Ovary (tissue), 9 donors: ENCODE measurements around the gene TMEM258. TPM values are rescaled to one million over a fixed set of nuclear protein-coding genes. Genes with fewer than 3 reads are reported as not detected.

Experiments
- DNase-seq, 5 donors: peaks; one replicate each; pipeline ENCODE4 v3.0.0-alpha.2; 2019 to 2020
- H3K27ac ChIP-seq, 2 donors: fragments of 200-600 bp; one replicate each; pipeline versions ENCODE4 v1.5.1 to v1.8.0; 2019 to 2022
- H3K27me3 ChIP-seq: fragments of 200-600 bp; one replicate; pipeline ENCODE4 v1.8.0; 2022
- H3K36me3 ChIP-seq: fragments of 200-600 bp; sonication (generic); one replicate; pipeline ENCODE4 v1.5.1; 2019
- H3K4me1 ChIP-seq: one replicate; pipeline ENCODE4 v1.8.1; 2013; ENCODE audit warnings: mild to moderate bottlenecking, moderate library complexity; ENCODE audit not compliant: insufficient read depth
- H3K4me3 ChIP-seq: fragments of 200-600 bp; sonication (generic); one replicate; pipeline ENCODE4 v1.5.1; 2017
- H3K9me3 ChIP-seq, 2 donors: fragments of 200-600 bp in 1 of 2; sonication (generic) in 1 of 2; one replicate each; pipeline versions ENCODE4 v1.5.1 to v1.8.1; 2013 to 2019; ENCODE audit warnings: mild to moderate bottlenecking in 1 of 2, moderate library complexity in 1 of 2
- EP300 ChIP-seq: sonication (generic); formaldehyde crosslinking; IDR thresholded peaks from one replicate; pipeline ENCODE4 v1.6.1; 2017; ENCODE audit warnings: antibody characterized with exemption
- POLR2A ChIP-seq: fragments of 450-650 bp; IDR thresholded peaks from one replicate; pipeline ENCODE4 v1.6.1; 2017; ENCODE audit warnings: antibody characterized with exemption, mild to moderate bottlenecking, moderate library complexity
- WGBS, 3 donors: extraction: QIAGEN DNeasy Blood & Tissue Kit in 1 of 3; methylation state at CpG; one replicate each; pipeline versions ENCODE4 v1.1.5 to v1.1.7; 2013 to 2017; 5-methylcytosine and 5-hydroxymethylcytosine counted together
- intact Hi-C, 4 donors: fragments of 100-400 bp; cut with DNase I; formaldehyde crosslinking; loops; one replicate each; pipeline versions ENCODE4 v1.11.0 to v1.15.1; 2022 to 2023
- polyA plus RNA-seq, 2 donors: library from polyadenylated mRNA; stranded (reverse); fragments of 200-250 nt in 1 of 2; fragments of 350-450 nt in 1 of 2; fragmentation: Illumina TruSeq in 1 of 2; extraction: RNeasy Lipid Tissue Mini Kit (QIAGEN cat#74804) in 1 of 2; gene quantifications; one replicate each; pipeline ENCODE4 v1.2.3, GENCODE V29; 2013 to 2014
- total RNA-seq, 7 donors: library from RNA; depleted of rRNA in 2 of 7; stranded (reverse); fragments of >200 nt in 2 of 7; fragmentation: NEBNext Ultra II Directional in 3 of 7; extraction: Animal tissue kit (Norgen Biotek cat#: 25700) in 3 of 7; gene quantifications; one replicate each; pipeline versions ENCODE4 v1.1.0 to v1.2.4, GENCODE V29; 2016 to 2023
- TF ChIP-seq, protein P1 (sequence below), 3 donors: fragments of 450-650 bp in 2 of 3; fragments of 200-600 bp in 1 of 3; IDR thresholded peaks; one replicate each; pipeline versions ENCODE4 v1.5.1 to v1.8.0; 2016 to 2022; ENCODE audit warnings: antibody characterized with exemption in 3 of 3, mild to moderate bottlenecking in 1 of 3
- donor health status: DM: no; HTN: no; CAD: no; lungs with moderate emphysema.
- donor health status: DM: no; HTN: no; CAD: no.
- donor health status: Bipolar disorder and iron deficiency.
- donor health status: DM: yes; HTN: yes; CAD: no.
- donor health status: DM: no; HTN: no; CAD: no.
- donor health status: DM: yes; HTN: yes; CAD: no.

Gene TMEM258
- total and polyA plus RNA-seq, 9 donors = 32.2 to 192 (median 119) TPM

- DNase-seq = no peak
- H3K27me3 ChIP-seq = no peaks in the 10 kb centered on the region
- 41 to 49% (median 48%) methylated on average over 13 of the region's 13 CpGs for WGBS, 3 donors
- TF ChIP-seq POLR2A = no peak
- TF ChIP-seq, protein P1, sequence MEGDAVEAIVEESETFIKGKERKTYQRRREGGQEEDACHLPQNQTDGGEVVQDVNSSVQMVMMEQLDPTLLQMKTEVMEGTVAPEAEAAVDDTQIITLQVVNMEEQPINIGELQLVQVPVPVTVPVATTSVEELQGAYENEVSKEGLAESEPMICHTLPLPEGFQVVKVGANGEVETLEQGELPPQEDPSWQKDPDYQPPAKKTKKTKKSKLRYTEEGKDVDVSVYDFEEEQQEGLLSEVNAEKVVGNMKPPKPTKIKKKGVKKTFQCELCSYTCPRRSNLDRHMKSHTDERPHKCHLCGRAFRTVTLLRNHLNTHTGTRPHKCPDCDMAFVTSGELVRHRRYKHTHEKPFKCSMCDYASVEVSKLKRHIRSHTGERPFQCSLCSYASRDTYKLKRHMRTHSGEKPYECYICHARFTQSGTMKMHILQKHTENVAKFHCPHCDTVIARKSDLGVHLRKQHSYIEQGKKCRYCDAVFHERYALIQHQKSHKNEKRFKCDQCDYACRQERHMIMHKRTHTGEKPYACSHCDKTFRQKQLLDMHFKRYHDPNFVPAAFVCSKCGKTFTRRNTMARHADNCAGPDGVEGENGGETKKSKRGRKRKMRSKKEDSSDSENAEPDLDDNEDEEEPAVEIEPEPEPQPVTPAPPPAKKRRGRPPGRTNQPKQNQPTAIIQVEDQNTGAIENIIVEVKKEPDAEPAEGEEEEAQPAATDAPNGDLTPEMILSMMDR (IDR thresholded peaks at IDR 0.05) = no peak
- no peak for TF ChIP-seq EP300
- no peak overlapping the region for H3K27ac ChIP-seq
- no peaks in the 10 kb centered on the region for H3K9me3 ChIP-seq
- no peaks in the 10 kb centered on the region for H3K4me1 ChIP-seq
- no peaks in the 10 kb centered on the region for H3K36me3 ChIP-seq
- H3K4me3 ChIP-seq = no peak overlapping the region
- intact Hi-C loops = no loop called here
Observed at GRCh38 chr11:61783717-61784505, 8.5 kb downstream of the TMEM258 start.

DNA sequence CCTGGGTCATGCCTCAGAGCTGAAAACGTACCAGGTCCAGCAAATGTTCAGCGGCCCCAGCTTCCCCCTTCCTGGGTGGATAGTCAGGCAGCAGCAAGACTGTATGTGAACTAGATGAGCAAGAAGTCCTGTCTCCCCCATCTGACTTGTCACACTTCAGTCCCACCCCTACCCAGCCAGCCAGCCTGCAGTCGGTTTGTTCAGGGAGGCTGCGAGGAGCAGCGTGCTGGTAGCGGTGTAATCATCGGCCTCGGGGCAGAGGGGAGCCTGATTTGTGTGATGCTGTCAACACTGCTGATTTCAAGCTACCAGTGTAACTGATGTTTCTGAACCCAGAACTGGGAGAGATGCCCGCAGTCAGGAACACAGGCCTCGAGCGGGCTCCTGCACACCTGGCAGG lies 9.6 kb downstream of the TMEM258 start:
- Histone ChIP-seq H3K36me3 (no peaks in the 10 kb centered on the region), H3K4me3 (no peak overlapping the region), H3K27ac (no peak overlapping the region), H3K9me3 (no peaks in the 10 kb centered on the region), H3K4me1 (peaks cover under 1% of the 10 kb centered on the region), H3K27me3 (no peaks in the 10 kb centered on the region)
- no peak for TF ChIP-seq EP300
- TF ChIP-seq, protein P1 (IDR thresholded peaks at IDR 0.05) = no peak
- TF ChIP-seq POLR2A = no peak
- no peak for DNase-seq
- intact Hi-C loops = no loop called here
- 74 to 85% (median 81%) methylated on average over 11 of the region's 11 CpGs for WGBS, 3 donors

- Histone ChIP-seq H3K9me3 (no peaks in the 10 kb centered on the region), H3K27ac (no peak overlapping the region), H3K27me3 (no peaks in the 10 kb centered on the region), H3K4me1 (peaks cover 3% of the 10 kb centered on the region), H3K4me3 (no peak overlapping the region), H3K36me3 (no peaks in the 10 kb centered on the region)
- intact Hi-C loops = no loop called here
- 85 to 94% (median 87%) methylated on average over 3 of the region's 3 CpGs for WGBS, 3 donors
- TF ChIP-seq, protein P1 (IDR thresholded peaks at IDR 0.05) = no peak
- TF ChIP-seq POLR2A = no peak
- TF ChIP-seq EP300 = no peak
- DNase-seq = no peak
Observed at GRCh38 chr11:61782299-61782698, 10.1 kb downstream of the TMEM258 start.

DNA sequence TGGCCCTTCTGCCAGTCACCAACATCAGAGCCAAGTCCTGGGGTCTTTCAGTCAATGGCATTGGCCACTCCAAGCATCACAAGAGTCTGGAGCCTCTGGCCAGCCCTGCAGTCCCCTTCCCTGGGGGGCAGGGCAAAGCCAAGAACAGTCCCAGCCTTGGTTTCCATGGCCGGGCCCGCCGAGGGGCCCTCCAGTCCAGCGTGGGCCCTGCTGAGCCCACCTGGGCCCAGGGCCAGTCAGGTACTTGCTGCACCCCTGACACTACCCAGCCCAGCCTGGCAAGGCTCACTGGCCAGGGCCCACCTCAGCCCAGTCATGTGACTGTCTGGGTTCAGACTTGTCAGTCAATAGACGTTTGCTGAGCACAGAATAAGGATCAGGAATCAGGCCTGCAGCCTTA lies 10.8 kb downstream of the TMEM258 start:
- H3K4me1 ChIP-seq = peaks cover 7% of the 10 kb centered on the region
- no peaks in the 10 kb centered on the region for H3K9me3 ChIP-seq
- no peak for DNase-seq
- H3K27ac ChIP-seq = no peak overlapping the region
- H3K36me3 ChIP-seq = no peaks in the 10 kb centered on the region
- 71 to 83% (median 77%) methylated on average over 5 of the region's 5 CpGs for WGBS, 3 donors
- intact Hi-C loops = no loop called here
- H3K27me3 ChIP-seq = no peaks in the 10 kb centered on the region
- no peak for TF ChIP-seq POLR2A
- TF ChIP-seq, protein P1 (IDR thresholded peaks at IDR 0.05) = no peak
- no peak for TF ChIP-seq EP300
- no peak overlapping the region for H3K4me3 ChIP-seq
